ENCODE data around the gene CD4.
"Not testable (repeated sequence)": the region's sequence is repeated elsewhere in the genome, so short reads cannot be mapped to it uniquely, and the experiment has no call there.

Gene CD4

GRCh38 chr12:6849976-6850560, 60.7 kb downstream of the CD4 start:
- DNase-seq, result no peak

- no peak for DNase-seq
Observed at GRCh38 chr12:6850796-6851152, 61.4 kb downstream of the CD4 start.

GRCh38 chr12:6851153-6851920, 62.0 kb downstream of the CD4 start, which contains the start of gene CDCA3:
TSS of gene CDCA3 (minus strand) at chr12:6851286. CDS start at chr12:6850952, 334 bp downstream.
- DNase-seq, result peak; percentile 91 to 95

- peak; percentile 97 to 99 for DNase-seq
Observed at GRCh38 chr12:6851921-6852650, 62.8 kb downstream of the CD4 start, which contains the start of gene USP5. TSS of gene USP5 (plus strand) at chr12:6852150. CDS start at chr12:6852180, 30 bp downstream.

- DNase-seq, result no peak
Observed at GRCh38 chr12:6852651-6853354, 63.5 kb downstream of the CD4 start.

GRCh38 chr12:6853626-6854025, 64.3 kb downstream of the CD4 start:
- no peak for DNase-seq

GRCh38 chr12:6854036-6854435, 64.7 kb downstream of the CD4 start:
- DNase-seq, result no peak

- no peak for DNase-seq
Observed at GRCh38 chr12:6855322-6855721, 66.0 kb downstream of the CD4 start.

GRCh38 chr12:6858799-6859198, 69.5 kb downstream of the CD4 start:
- DNase-seq, result no peak

GRCh38 chr12:6860116-6860515, 70.8 kb downstream of the CD4 start:
- DNase-seq, result no peak

GRCh38 chr12:6860942-6861341, 71.6 kb downstream of the CD4 start:
- DNase-seq, result no peak

GRCh38 chr12:6861391-6861790, 72.1 kb downstream of the CD4 start:
- DNase-seq, result no peak

- DNase-seq, result no peak
Observed at GRCh38 chr12:6863033-6863432, 73.7 kb downstream of the CD4 start.

GRCh38 chr12:6863586-6864321, 74.4 kb downstream of the CD4 start:
- DNase-seq, result no peak

GRCh38 chr12:6865307-6865706, 76.0 kb downstream of the CD4 start:
- DNase-seq, result not testable (repeated sequence)

GRCh38 chr12:6866163-6866919, 77.0 kb downstream of the CD4 start:
- DNase-seq, result no peak

- no peak for DNase-seq
Observed at GRCh38 chr12:6866920-6867412, 77.6 kb downstream of the CD4 start.

- DNase-seq, result peak; percentile 16 to 47
Observed at GRCh38 chr12:6867413-6868210, 78.3 kb downstream of the CD4 start, which contains the start of gene TPI1. TSS of gene TPI1 (plus strand) at chr12:6867531. CDS start at chr12:6867567, 36 bp downstream.

GRCh38 chr12:6868211-6869048, 79.1 kb downstream of the CD4 start:
- no peak for DNase-seq
